WERI-Rb-1 (cell line): ENCODE data around the gene TNFSF8.

ENCODE experiments used
- DNase-seq: peaks from one replicate; pipeline ENCODE4 v3.0.0-alpha.2; 2020
- H3K27ac ChIP-seq: fragments of 250-450 bp; sonication (Bioruptor Pico); 2 replicates; pipeline ENCODE4 v1.5.1; 2020; ENCODE audit warnings: mild to moderate bottlenecking, moderate library complexity
- H3K27me3 ChIP-seq: fragments of 250-450 bp; sonication (Bioruptor Pico); 2 replicates; pipeline ENCODE4 v1.5.1; 2021; ENCODE audit warnings: mild to moderate bottlenecking, low read depth, moderate library complexity; ENCODE audit not compliant: insufficient read depth, severe bottlenecking
- H3K36me3 ChIP-seq: fragments of 250-450 bp; sonication (Bioruptor Pico); 2 replicates; pipeline ENCODE4 v1.5.1; 2020; ENCODE audit warnings: mild to moderate bottlenecking, moderate library complexity
- H3K4me3 ChIP-seq: 2 replicates; pipeline ENCODE4 v1.5.1; 2011; ENCODE audit warnings: low read depth, mild to moderate bottlenecking, control low read depth, low read length
- H3K9me3 ChIP-seq: fragments of 250-450 bp; sonication (Bioruptor Pico); 2 replicates; pipeline ENCODE4 v1.5.1; 2021; ENCODE audit warnings: mild to moderate bottlenecking, moderate library complexity; ENCODE audit not compliant: severe bottlenecking
- CTCF ChIP-seq: IDR thresholded peaks from 2 replicates; pipeline ENCODE4 v1.5.1; 2011; ENCODE audit warnings: low read depth, mild to moderate bottlenecking, control low read depth, inconsistent platforms, low read length

The TNFSF8 gene

GRCh38 chr9:114945616-114946412, 15.4 kb upstream of the TNFSF8 start:
- no peak overlapping the region for H3K27ac ChIP-seq

GRCh38 chr9:114941376-114941775, 11.0 kb upstream of the TNFSF8 start:
- H3K36me3 ChIP-seq = no peaks in the 10 kb centered on the region
- TF ChIP-seq CTCF = no peak

More at GRCh38 chr9:114945616-114946412, 15.4 kb upstream of the TNFSF8 start:
- peaks cover 3% of the 10 kb centered on the region for H3K9me3 ChIP-seq
- H3K36me3 ChIP-seq = no peaks in the 10 kb centered on the region
- H3K27me3 ChIP-seq = no peaks in the 10 kb centered on the region
- H3K4me3 ChIP-seq = no peak overlapping the region
- TF ChIP-seq CTCF = no peak
- DNase-seq = no peak

GRCh38 chr9:114938687-114939575, 8.5 kb upstream of the TNFSF8 start:
- H3K27ac ChIP-seq = no peak overlapping the region
- DNase-seq = no peak
- peaks cover 3% of the 10 kb centered on the region for H3K9me3 ChIP-seq
- no peak for TF ChIP-seq CTCF
- H3K27me3 ChIP-seq = no peaks in the 10 kb centered on the region
- H3K4me3 ChIP-seq = no peak overlapping the region
- no peaks in the 10 kb centered on the region for H3K36me3 ChIP-seq

More at GRCh38 chr9:114941376-114941775, 11.0 kb upstream of the TNFSF8 start:
- Histone ChIP-seq H3K27ac (no peak overlapping the region), H3K9me3 (peaks cover 3% of the 10 kb centered on the region), H3K4me3 (no peak overlapping the region), H3K27me3 (no peaks in the 10 kb centered on the region)
- no peak for DNase-seq

DNA sequence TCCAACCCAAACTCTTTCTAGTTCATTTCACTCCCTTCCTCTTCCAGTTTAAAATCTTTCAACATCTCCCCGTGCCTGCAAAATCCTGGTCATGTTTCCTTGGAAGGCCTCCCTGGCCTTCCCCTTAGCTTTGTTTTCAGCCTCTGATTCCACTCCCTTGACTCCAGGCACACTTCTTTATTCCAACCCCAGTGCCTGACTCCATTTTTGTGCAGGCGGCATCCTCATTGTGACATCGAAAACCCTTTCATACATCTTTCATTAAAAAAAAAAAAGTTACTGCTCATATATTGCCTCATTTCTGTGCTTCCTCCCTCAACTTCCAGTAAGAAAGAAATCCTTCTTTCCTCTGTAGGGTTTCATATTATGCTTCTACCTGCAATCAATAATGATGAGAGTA, 7.1 kb upstream of the TNFSF8 start:
- no peak overlapping the region for H3K4me3 ChIP-seq
- H3K27ac ChIP-seq = no peak overlapping the region
- H3K36me3 ChIP-seq = no peaks in the 10 kb centered on the region
- no peak for DNase-seq
- H3K27me3 ChIP-seq = no peaks in the 10 kb centered on the region
- no peaks in the 10 kb centered on the region for H3K9me3 ChIP-seq
- no peak for TF ChIP-seq CTCF

DNA sequence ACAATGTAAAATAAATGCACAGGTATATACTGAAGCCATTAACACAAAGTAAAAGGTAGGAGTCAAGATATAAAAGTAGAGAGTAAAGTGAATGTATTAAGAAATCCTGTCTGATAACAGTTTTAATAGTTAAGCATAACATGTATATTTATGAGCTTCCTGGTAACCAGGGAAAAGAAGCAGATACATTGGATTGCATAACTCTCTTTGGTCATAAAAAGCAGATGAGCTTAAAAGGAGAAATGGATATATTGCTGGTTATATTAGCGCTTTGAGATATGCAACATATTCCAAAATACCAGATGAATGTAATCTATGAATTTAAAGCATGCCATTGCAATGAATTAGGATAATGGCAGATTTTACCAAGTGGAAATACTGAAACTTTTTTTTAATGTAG, 6.2 kb upstream of the TNFSF8 start:
- TF ChIP-seq CTCF = no peak
- no peak for DNase-seq
- H3K9me3 ChIP-seq = no peaks in the 10 kb centered on the region
- H3K27ac ChIP-seq = no peak overlapping the region
- no peaks in the 10 kb centered on the region for H3K27me3 ChIP-seq
- no peaks in the 10 kb centered on the region for H3K36me3 ChIP-seq
- no peak overlapping the region for H3K4me3 ChIP-seq
